ENCODE measurements around the gene KCNQ5.

- TF ChIP-seq CTCF (conservative IDR thresholded peaks at IDR 0.05; ENCODE audit: low read depth, low read length) (no peak), EZH2 (IDR thresholded peaks at IDR 0.05; ENCODE audit: borderline replicate concordance, low read depth, low read length, poor library complexity, severe bottlenecking) (no peak)
Measured at GRCh38 chr6:72755752-72756151, 133.9 kb downstream of the KCNQ5 start.
